Suprapubic skin (tissue), 3 donors: ENCODE measurements around the gene FBXL19.

Experiments used
- CTCF ChIP-seq, 2 donors: fragments of 200-600 bp in 1 of 2; fragments of 450-650 bp in 1 of 2; sonication (generic) in 1 of 2; IDR thresholded peaks; one replicate each; pipeline ENCODE4 v1.5.1; 2016 to 2019; ENCODE audit warnings: antibody characterized with exemption in 2 of 2, mild to moderate bottlenecking in 1 of 2, moderate library complexity in 1 of 2
- POLR2AphosphoS5 ChIP-seq, 3 donors: sonication (generic); formaldehyde crosslinking; IDR thresholded peaks; one replicate each; pipeline ENCODE4 v1.6.1; 2017; ENCODE audit warnings: antibody characterized with exemption in 3 of 3

DNA sequence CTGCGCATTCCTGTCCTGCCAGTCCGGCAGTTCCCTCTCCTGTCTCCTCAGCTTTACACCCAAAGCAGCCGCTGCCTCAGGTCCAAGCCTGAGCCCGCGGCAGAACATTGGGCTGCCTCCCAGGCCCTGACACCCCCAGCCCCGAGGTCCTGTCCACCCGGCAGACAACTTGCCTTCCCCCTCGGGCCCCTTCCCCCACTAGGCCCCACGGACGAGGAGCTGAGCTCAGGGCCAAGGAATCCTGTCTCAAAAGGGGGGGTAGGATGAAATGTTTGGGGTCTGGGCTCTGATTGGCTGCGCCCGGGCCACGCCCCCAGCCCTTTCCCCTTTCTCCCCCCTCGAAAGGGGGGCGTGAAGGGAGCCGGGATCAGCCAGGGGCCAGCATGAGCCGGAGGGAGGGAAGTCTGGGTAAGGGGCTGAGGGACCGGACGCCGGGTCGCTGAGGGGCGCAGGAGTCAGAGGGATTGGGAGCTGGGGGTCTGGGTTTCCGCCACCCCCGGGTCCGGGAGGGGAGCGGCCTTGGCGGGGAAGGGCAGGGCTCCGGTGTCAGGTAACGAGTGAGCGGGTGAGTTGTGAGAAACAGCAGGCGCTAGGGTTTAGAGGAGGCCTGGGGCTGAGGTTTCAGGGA lies 27.0 kb upstream of the FBXL19 start, which contains the start of gene CTF1:
- no peak for TF ChIP-seq POLR2AphosphoS5 (IDR thresholded peaks at IDR 0.05)
- TF ChIP-seq CTCF (IDR thresholded peaks at IDR 0.05), result no peak
